NCI-H2196 treated with DMSO at 0.1 percent for 48 hours (cell line): ENCODE measurements around the gene NYAP1.
A peak's percentile ranks its signal among the peaks of the same experiment; 100 is the strongest.

Experiments
- DNase-seq: peaks from one replicate; lab custom pipeline; 2025; ENCODE audit not compliant: unreplicated experiment; lab: John Stamatoyannopoulos, UW

The NYAP1 gene

DNA sequence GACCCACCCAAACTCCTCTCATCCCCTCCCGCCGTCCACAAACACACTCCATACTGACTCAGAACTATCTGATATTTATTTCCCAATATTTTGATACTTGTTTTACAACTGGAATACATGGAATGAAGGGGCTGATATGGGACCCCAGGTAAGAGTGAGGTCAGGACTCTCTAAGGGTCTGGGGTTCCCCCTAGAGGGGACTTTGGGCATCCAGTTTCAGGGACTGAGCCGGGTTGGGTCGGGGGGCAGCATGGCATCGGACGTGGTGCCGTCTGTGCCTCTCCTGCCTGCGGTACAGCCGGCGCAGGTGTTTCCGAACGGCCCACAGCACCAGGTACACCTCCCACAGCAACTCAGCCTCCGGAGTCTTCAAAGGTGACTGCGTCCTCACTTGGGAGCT, 27.2 kb upstream of the NYAP1 start:
- DNase-seq, result no peak

DNA sequence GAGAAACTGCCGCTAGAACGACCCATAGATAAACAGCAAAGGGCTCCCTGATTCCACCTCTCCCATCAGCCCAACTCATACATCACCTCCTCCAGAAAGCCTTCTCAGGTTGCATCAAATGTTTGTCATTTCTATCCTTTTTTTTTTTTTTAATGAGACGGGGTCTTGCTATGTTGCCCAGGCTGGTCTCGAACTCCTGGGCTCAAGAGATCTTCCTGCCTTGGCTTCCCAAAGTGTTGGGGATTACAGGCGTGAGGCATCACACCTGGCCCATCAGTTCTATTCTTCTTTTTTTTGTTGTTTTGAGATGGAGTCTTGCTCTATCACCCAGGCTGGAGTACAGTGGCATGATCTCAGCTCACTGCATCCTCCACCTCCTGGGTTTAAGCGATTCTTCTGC, 26.7 kb upstream of the NYAP1 start:
- no peak for DNase-seq

DNA sequence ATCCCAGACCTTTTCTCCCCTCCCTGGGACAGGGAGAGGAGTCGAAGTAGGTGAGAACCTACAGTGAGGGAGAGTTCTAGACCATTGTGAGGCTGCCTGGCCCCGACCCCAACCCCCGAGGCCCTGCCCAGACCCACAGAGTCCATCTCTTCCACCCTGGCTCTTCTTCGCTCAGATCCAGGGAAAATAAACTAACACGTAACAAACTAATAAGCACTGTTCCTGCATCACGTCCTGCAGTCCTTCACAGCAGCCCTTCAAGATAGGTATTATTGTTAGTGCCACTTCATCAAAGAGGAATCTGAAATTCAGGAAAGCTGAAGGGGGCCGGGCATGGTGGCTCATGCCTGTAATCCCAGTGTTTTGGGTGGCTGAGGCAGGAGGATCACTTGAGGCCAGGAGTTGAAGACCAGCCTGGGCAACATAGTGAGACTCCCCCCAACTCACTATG, 19.5 kb upstream of the NYAP1 start, which contains the start of gene SPACDR:
Gene SPACDR, minus strand, starts transcription at position 51 of the 451 bp plus-strand sequence. CDS start 235 bp downstream, outside the sequence.
- no peak for DNase-seq

DNA sequence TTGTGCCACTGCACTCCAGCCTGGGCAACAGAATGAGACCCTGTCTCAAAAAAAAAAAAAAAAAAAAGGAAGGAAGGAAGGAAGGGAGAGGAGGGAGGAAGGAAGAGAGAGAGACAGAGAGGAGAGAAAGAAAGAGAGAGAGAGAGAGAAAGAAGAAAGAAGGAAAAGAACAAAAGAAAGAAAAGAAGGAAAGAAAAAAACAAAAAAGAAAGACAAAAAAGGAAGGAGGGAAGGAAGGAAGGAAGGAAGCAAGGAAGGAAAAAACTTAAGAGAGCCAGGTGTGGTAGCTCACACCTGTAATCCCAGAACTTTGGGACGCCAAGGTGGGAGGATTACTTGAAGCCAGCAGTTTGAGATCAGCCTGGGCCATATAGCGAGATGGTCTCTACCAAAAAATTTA, 18.9 kb upstream of the NYAP1 start:
- DNase-seq, result no peak

DNA sequence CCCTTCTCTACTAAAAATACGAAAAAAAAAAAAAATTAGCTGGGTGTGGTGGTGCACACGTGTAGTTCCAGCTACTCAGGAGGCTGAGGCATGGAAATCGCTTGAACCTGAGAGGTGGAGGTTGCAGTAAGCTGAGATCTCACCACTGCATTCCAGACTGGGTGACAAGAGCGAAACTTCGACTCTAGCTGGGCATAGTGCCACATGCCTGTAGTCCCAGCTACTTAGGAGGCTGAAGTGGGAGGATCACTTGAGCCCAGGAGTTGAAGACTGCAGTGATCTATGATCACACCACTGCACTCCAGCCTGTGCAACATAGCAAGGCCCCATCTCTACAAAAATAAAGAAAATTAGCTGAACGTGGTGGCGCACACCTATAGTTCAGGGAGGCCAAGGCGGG, 18.4 kb upstream of the NYAP1 start:
- DNase-seq, result no peak

DNA sequence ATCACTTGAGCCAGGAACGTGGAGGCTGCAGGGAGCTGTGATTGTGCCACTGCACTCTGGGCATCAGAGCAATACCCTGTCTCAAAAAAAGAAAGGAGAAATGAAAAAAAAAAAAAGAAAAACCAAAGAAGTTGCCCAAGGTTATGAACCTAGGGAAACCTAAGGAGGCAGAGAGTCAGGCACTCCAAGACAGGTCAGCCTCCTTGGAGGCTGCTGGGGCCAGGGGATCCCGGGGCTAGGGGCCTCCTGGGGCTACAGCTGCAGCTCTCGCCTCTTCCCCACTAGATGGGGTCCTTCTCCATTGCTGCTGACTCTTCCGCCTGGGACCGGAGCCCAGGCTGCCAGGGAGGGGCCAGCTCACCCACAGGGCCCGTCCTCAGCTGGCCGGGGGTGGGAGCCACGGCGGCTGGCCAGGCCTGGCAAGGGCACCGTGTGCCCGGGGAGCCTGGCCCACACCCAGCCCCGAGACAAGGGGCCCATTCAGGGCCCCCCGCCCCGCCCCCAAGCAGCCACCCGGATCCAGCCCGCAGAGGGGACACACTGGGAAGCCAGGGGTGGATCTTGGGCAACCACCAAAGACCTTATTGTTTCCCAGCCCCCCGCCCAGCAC, 17.9 kb upstream of the NYAP1 start:
- DNase-seq, result peak; percentile 87

DNA sequence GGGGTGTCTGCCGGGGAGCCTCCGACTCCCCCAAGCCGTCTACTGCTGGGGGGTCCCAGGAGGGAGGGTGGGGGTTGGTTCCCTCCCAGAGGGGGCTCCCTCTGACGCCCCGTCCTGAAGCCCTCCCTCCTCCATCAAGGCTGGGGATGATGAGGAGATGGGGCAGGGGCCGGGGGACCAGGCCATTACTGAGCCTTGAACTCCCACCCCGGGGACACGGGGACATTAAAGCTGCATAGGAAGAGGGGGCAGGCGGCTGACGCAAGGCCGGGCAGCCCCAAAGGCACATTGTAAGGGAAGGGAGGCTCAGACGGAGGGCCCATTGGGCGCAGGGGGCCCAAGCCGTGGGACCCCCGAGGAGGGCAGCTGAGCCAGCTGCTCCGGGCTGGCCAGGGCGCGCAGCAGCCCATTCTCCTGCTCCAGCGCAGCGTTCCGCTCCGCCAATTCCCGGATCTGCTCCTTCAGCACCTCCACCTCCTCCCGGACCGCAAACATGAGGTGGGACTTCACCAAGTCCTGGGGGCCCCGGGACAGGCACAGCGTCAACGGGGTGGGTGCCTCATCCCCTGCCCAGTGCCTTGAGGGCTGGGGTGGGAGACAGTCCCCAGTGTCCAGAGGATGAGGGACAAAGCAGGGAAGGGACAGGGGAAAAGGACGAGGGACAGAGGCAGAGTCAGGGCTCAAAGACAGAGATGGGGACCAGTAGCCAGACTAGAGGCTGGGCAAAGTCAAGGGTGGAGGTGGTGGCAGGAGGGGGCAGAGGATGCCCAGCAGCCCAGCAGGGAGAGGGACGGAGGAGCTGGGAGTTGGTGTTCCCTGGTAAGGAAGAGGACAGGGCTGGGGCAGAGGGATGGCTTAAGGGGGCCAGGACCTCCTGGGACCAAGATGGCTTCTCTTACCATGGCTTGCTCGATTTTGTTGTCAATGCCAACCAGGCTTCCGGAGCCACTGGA, 16.8 kb upstream of the NYAP1 start:
- no peak for DNase-seq

DNA sequence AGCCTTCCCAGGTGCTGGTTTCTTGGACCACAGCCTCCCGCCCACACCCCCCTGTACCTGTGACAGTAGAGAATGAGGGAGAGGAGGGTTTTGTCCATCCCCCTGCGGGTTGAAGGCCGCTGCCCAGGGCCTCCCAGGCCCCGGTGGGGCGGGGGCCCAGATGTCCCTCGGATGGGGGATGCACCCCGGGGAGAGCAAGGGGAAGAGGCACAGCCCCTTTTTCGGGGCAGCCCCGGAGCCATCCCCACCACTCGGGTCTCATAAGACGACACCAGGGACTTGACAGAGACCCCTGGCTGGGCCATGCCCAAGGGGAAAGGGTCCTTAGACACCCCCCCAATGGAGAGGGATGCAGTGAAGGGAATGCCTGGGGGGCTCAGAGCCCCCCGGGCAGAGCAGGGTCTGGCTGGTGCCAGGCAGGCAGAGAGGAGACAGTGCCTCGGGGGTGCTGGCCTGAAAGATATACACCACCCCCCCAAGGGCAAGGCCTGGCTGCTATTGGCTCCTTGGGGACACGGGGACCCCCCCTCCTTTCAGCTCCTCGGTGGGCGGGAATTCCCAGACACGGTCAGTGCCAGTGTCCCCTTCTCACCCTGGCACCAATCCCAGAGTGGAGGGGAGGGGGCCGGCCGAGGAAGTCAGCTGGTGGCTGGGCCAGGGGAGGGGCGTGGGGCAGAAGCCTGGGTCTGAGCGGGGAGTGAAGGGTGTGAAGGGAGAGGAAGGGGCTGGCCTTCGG, 15.9 kb upstream of the NYAP1 start:
- DNase-seq, result no peak

DNA sequence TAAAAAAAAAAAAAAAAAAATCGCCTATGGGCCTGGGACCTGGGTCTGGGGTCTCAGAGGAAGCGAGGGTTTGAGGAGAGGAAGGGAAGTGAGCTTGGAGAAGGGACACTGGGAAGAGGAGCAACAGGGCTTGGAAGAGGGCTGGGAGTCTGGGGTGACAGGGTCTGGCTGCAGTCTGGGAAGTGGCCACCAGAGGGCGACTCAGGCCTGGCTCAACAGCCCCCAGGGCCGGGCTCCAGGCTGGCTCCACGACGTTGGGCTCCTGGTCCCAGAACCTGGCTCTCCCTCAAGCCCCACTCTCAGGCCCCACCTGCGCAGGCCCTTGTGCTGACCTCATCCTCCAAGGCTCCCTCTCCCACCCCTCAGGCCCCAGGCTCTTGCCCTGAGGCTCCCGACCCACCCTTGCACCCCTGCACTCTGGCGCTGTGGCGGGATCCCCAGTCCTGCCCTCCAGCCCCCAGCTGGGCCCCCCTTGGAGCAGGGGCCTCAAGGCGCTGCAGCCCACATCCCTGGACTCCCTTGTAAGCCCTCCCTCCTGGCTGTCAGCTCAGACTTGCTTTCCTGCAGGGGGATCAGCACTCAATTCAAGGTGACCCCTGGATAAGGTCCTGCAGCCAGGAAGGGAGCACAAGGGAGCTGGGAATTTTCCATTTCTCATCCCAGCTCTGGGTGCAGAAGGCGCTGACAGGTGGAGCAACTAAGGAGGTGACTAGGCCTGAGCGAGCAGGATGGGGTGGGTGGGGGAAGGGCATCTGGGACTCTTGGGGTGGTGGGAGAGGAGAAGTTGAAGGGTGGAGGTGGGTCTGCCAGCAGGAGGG, 14.3 kb upstream of the NYAP1 start:
- DNase-seq, result peak; percentile 43

DNA sequence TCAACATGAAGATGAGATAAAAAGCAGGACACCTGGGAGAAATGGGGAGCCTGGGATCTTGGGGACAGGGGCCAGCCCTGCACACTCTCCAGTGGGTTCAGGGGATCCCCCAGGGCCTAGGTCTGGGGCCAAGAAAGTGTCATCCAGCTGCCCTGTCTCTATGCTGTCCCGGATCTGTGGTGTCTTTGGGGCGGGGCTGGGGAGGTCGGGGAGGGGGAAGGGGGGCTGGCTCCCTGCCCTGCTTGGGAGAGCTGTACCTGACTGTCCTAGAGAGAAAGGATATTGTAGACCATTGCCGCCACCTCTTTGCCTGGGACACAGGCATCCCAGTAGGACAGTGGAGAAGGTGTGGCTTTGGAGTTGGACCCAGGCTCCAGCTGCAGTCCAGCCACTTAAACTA, 12.7 kb upstream of the NYAP1 start:
- DNase-seq, result no peak

DNA sequence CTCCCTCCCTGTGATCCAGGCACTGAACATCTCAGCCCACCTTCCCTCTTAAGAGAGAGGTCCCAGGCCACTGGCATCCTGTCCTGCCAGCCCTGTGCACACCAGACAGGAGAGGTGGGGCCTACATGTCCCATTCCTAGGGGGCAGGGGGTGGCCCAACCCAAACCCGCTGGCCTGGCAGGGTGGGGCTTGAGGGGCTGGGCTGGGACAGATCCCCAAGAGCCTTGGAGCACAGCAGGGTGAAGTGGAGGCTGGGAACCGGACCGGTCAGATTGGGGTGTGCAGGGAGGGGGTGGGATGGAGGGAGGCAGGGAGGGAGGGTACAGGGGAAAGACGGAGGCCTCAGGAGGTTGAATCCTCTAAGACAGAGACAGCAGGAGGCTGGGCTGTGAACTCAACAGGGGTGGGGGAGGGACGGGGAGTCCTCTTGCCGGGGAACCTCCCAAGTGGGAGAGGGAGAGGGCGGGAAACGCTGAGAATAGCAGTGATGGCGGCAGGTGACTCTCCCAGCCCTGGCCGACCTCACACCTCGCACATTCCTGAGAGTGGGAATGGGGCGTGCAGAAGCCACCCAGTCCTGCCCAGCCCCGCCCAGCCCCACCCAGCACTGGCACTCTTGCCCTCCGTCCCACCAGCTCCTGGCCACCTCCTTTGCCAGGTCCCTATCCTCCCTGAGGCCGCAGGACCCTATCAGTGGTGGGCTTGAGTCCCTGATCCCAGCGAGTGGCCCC, 11.4 kb upstream of the NYAP1 start:
- DNase-seq, result no peak

DNA sequence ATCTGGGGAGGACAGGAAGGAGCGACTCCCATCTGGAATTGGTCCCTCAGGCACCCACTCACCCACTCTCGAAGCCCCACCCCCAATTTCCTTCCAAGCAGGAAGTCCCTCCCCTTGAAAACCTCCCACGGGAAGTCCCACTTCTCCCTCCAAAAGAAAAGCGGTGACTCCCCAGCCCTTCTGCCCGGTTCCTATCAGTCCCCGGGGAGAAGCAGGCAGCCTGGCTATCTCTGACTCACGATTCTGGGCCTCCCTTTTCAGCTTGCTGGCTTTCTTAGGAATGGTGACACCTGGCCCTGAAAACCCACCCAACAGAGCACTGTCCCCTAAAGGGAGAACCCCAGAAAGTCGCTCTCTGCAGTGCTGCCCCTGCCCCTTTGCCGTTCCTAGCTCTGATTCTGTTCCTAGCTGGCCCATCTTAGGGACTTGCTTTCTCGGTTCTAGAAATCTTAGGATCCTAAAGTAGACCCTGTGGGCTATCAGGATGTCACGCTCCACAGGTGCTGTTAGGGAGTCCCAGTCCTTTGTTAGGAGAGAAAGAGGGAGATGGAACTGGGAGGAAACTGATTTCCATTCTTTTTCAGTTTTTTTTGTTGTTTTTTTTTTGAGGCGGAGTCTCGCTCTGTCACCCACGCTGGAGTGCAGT, 10.8 kb upstream of the NYAP1 start:
- DNase-seq, result no peak

DNA sequence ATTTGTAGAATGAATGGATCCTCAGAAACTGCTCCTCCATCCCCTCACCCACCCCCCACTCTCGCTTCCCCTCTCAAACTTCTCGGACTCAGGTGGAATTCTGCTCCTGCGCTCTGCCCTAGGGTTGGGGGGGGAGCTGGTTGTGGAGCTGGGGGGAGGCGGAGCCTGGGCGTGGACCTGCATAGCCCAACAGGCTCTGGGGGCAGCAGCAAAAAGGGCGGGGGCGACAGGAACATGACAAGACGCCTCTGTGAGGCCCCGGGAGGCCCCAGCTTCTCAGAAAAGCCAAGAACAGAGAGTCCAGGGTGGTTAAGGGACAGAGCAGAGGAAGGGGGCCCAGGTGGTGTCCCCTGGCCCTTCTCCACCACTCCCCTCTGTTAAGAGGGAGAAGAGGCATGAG, 8.2 kb upstream of the NYAP1 start:
- DNase-seq, result no peak

DNA sequence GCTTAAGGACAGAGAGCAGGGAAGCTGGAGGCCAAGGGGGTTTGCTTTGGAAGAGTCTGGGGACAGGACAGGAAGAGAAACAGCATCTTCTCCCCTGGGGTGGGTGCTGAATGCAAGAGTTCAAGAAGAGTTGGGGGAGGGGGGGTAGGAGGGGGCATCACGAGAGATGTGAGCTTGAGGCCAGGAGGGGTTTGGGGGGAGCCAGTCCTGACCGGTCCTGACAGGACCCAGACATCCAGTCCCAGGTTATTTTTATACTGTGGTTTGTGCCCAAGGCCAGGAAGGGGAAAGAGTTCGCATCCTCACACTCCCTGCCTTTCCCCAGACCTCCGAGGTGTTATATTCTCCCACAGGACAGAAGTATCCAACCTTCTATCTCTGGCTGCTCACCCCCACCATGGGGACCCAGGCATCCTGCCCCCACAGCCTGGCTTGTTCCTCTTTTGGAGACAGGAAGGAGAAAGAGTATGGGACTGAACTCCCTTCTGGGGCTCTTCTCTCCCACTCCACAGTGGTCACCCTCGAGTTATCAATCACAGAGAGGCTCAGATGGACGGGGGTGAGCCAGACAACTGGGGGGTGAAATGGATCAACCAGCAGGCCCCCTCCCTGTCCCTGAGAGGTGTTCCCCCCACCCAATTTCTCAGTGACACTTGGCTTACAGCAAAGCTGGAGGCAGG, 7.5 kb upstream of the NYAP1 start:
- no peak for DNase-seq

DNA sequence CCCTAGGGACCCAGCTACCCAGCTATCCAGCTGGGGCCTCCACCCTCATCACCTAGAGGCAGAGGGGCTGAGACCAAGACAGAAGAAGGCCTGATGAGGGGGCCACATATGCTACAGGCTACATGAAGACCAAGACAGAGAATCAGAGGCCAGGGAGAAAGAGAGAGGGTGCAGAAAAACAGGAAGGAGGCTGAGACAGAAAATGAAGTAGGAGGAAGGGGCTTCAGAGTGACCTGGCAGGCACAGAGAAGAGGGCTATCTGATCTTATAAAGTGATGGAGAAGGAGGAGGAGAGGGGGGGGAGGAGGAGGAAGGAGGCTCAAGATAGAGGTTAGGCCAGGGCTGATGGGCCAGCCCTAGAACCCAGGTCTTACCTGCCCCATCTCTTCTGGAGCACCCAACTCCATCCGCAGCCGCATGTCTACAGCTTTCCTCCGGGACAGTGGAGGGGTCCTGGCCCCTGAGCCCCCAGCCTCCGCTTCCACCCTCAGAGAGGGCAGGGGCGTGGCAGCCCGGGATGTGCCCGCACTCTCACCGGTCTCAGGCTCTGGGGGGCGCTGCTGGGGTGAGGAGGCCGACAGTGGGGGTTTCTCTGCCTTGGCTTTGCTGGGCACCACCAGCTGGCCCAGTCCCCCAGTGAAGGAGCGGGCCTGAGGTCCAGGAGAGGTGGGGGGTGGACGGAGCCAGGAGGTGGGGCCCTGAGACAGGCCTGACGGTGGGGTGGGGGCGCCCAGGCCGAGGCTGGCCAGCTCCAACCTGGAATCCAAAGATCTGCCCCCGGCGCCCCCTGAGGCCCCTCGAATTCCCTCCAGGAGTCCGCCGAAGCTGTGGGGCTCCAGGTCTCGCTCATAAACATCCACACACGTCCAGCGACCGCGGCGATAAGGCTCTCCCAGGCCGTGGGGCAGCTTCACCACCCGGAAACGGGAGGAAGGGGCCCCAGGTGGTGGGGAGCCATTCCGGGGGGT, 6.5 kb upstream of the NYAP1 start:
- no peak for DNase-seq

DNA sequence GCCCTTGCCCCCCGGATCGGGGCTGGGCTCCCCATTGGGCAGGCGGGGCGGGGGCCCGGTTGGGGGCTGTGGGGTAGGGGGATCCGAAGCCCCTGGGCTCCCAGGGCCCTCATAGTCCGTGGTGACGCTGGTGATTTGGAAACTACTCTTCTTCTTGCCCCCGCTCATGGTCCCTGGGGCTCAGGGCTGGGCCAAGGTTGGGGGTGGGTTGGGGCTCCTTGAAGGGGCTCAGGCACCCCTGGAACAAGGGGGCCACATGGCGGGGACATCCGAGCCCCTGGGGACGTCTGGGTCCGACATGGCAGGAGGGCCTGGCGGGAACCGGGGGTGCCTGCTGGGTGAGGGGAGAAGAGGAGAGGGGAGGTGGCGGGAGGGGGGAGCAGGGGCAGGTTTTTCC, 5.9 kb upstream of the NYAP1 start:
- DNase-seq, result no peak

DNA sequence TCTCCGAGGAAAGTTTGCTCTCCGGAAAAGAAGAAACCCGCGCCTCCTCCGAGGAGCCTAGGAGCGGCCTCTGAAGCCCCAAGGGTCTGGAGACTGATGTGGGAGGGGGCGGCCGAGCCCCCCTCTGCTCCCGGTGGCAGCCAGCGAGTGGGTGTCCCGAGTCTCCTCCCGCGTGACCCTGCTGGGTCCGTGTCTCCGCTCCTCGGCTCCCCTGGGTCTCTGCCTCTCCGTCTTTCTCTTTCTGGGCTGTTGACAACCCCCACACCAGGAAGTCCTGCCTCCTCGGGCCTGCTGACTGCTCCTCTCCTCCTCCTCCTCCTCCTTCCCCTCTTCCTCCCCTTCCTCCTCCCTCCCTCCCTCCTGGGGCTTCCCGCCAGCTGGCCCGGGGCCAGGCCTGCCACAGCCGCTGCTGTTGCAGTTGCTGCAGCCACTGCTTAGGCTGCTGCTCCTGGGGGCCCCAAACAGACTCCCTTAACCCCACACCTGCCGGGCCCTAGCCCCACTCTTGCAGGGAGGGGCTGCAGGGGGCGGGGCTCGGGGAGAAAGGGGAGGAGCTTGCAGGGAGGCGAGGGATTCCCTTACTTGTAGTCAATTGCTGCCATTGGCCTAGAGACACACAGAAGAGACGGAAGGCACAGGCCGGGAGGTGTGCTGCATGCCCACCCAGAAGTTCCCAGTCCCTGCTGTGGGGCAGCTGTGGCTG, 4.6 kb upstream of the NYAP1 start, which contains the start of gene TSC22D4:
Gene TSC22D4, minus strand, starts transcription at position 257 of the 703 bp plus-strand sequence. CDS start 1,176 bp downstream, outside the sequence.
- peak; percentile 83 for DNase-seq
